Adrenal gland (tissue), 5 donors: ENCODE data around the gene DPEP1.

Experiments
- POLR2A ChIP-seq, 2 donors: fragments of 450-650 bp; IDR thresholded peaks; one replicate each; pipeline ENCODE4 v1.6.1; 2017; ENCODE audit warnings: antibody characterized with exemption in 2 of 2, mild to moderate bottlenecking in 2 of 2, moderate library complexity in 1 of 2
- TF ChIP-seq, protein P1 (sequence below), 6 experiments: fragments of 450-650 bp in 4 of 6; fragments of 200-600 bp in 2 of 6; sonication (generic) in 1 of 6; IDR thresholded peaks; 1 replicate in 5 of 6; 2 replicates in 1 of 6; pipeline versions ENCODE4 v1.5.1 to v1.8.0; 2016 to 2021; ENCODE audit warnings: antibody characterized with exemption in 6 of 6, mild to moderate bottlenecking in 2 of 6, moderate library complexity in 1 of 6
- donor health status: DM: no; HTN: no; CAD: no.

- TF ChIP-seq, protein P1, sequence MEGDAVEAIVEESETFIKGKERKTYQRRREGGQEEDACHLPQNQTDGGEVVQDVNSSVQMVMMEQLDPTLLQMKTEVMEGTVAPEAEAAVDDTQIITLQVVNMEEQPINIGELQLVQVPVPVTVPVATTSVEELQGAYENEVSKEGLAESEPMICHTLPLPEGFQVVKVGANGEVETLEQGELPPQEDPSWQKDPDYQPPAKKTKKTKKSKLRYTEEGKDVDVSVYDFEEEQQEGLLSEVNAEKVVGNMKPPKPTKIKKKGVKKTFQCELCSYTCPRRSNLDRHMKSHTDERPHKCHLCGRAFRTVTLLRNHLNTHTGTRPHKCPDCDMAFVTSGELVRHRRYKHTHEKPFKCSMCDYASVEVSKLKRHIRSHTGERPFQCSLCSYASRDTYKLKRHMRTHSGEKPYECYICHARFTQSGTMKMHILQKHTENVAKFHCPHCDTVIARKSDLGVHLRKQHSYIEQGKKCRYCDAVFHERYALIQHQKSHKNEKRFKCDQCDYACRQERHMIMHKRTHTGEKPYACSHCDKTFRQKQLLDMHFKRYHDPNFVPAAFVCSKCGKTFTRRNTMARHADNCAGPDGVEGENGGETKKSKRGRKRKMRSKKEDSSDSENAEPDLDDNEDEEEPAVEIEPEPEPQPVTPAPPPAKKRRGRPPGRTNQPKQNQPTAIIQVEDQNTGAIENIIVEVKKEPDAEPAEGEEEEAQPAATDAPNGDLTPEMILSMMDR (IDR thresholded peaks at IDR 0.05), result no peak
- TF ChIP-seq POLR2A (IDR thresholded peaks at IDR 0.05), result no peak
Measured at GRCh38 chr16:89641458-89642119, 28.1 kb downstream of the DPEP1 start.
